HG02981 (cell line): ENCODE measurements around the gene TMEM74B.
"Not testable (repeated sequence)": the region's sequence is repeated elsewhere in the genome, so short reads cannot be mapped to it uniquely, and the experiment has no call there.

Source experiments
- ATAC-seq: cut with Tn5 transposase; IDR thresholded peaks from one replicate; pipeline ENCODE4 v1.9.1; 2021; ENCODE audit warnings: mild to moderate bottlenecking, moderate library complexity; ENCODE audit not compliant: unreplicated experiment

TMEM74B gene

DNA sequence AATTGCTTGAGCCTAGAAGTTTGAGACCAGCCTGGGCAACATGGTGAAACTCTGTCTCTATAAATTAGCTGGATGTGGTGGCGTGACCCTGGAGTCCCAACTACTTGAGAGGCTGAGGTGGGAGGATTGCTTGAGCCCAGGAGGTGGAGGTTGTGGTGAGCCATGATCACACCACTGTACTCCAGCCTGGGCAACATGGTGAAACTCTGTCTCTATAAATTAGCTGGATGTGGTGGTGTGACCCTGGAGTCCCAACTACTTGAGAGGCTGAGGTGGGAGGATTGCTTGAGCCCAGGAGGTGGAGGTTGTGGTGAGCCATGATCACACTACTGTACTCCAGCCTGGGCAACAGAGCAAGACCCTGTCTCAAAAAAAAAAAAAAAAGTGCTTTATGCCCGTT, 35.0 kb downstream of the TMEM74B start:
- not testable (repeated sequence) for ATAC-seq

DNA sequence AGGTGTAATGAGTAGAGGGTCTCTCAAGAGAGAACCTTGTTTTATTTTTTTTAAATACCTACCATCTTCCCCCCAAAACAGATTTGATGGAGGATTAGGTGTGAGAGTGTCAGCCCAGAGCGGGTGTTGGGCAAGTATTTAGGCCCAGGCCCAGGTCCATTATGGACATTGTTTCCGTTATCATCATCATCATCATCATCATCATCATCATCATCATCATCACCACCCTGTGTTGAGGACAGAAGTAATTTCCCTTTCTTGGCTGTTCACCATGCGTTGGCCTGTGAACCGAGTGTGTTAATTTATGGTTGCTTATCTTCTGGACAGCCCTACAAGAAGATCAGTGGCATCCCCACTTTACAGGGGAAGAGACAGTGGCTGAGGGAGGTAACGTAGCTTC, 37.8 kb downstream of the TMEM74B start:
- no peak for ATAC-seq

DNA sequence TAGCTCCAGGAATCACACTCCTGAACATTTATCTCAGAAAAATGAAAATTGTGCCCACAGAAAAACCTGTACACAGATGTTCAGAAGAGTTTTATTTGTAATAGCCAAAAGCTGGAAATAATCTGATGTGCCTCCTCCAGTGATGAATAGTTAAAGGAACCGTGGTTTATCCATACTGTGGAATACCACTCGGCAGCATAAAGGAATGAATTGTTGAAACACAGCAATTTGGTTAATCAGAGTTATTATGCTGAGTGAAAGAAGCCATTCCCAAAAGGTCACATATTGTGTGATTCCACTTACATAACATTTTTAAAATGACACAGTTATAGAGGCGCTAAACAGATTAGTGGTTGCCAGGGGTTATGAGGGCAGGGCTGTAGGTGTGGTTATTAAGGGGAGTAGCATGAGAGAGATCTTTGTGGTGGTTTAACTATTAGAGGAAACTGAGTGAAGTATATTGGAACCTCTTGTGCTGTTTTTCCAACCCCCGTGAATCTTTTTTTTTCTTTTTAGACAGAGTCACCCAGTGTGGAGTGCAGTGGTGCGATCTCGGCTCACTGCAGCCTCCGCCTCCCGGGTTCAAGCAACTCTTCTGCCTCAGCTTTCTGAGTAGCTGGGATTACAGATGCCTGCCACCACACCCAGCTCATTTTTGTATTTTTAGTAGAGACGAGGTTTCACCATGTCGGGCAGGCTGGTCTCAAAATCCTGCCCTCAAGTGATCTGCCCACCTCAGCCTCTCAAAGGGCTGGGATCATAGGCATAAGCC, 40.2 kb downstream of the TMEM74B start:
- no peak for ATAC-seq

DNA sequence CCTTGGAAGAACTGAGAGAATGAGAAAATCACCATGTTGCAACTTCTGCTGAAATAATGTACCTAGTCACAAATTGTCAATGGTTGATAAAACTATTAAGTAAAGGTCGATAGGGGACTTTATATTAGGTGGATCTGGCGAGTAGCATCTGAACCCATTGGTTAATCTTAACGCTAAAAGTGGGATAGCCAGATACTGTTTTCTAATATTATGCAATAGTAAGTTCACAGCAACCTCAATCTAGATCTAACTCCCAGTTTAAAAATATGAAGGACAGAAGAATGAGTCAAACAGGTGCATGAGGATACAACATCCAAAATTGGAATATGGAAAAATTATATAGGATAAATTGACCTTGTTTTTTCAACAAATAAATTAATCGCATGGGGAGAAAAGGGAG, 47.5 kb downstream of the TMEM74B start:
- ATAC-seq: no peak

DNA sequence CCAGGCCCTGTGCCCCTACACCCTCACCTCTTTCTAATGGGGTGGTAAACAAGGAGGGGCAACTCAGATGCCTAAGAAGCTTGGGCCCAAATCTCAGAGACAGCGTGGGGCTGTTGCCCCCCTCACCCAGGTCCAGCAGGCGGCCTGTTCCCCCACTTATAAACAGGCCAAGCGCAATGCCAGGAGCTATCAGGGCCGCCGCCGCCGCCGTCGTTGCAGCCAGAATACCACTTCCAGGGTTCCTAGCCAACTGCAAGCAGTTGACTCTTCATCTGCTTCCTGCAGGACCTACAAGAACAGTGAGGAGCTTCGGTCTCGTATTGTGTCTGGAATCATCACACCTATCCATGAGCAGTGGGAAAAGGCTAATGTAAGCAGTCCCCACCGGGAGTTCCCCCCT, 49.9 kb downstream of the TMEM74B start:
- ATAC-seq: no peak

DNA sequence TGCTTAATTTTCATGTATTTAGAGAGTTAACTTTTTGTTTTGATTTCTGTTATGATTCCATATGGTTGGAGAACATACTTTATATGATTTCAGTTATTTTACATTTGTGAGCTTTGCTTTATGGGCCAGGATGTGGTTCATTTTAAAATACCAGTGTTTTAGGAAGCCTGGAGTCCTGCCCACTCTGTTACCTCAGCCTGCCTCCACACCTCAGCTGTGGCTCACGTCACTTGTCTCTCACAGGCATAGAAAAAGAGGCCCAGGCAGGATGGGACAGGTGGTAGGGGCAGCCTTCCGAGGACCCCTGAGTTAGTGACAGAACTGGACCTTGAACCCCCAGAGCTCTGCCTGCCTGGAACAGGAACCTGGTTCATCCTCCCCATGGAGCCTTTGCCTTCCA, 50.4 kb downstream of the TMEM74B start:
- ATAC-seq: no peak

DNA sequence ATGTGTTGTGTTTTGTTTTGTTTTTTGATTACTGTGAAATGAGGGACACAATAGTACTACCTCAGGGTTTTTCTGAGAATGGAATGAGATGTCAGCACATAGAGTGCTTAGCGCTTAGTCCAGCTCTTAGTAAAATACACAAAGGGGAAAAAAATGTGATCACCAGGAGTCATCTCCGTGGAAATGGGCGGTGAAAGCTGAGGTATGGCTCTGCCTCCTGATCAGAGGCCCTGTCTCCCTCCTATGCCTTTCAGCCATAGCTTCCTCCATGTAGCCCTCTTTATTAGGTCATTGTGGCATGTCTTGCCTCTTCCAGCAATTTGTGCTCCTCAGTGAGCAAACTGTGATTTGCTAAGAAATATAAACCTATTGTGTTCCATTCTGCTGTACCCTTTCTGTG, 53.4 kb downstream of the TMEM74B start:
- ATAC-seq: no peak

DNA sequence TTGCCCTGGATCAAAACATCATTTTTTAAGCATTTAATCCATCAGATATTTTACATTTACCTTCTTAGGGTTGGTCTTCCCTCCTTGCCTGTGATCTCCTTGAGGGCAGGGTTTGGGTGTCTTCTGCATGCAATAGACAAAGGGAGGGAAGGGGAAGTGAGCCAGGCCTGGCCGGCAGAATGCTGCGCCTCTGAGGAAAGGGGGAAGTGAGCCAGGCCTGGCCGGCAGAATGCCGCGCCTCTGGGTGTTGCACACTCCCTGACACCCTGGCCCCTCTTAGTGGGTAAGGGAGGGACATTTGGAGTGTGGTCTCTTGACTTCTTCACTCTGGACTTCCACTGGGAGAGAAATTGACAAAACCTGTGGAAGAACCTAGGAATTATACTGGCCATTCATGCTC, 53.9 kb downstream of the TMEM74B start:
- no peak for ATAC-seq
